OCI-LY7 (cell line): ENCODE results near the gene TTC7B. TPM values are rescaled to one million over a fixed set of nuclear protein-coding genes. Genes with fewer than 3 reads are reported as not detected.

Experiments used
- BruUV-seq: library from RNA; stranded (reverse); fragments of 400-500 nt; replicated peaks from 2 replicates; lab custom pipeline; 2021; lab: Mats Ljungman, UMichigan
- CTCF ChIA-PET: fragments of 300-600 bp; sonication (Branson Sonifier 250); formaldehyde crosslinking; loops from one replicate; lab custom pipeline; 2022; ENCODE audit warnings: antibody characterized with exemption; ENCODE audit not compliant: unreplicated experiment; lab: Charles Lee
- POLR2A ChIA-PET: fragments of 300-600 bp; sonication (Branson Sonifier 250); formaldehyde crosslinking; loops from one replicate; lab custom pipeline; 2022; ENCODE audit warnings: antibody characterized with exemption; lab: Charles Lee
- DNase-seq: peaks from one replicate; pipeline ENCODE4 v3.0.0-alpha.2; 2015; ENCODE audit warnings: low spot score
- H2AFZ ChIP-seq: fragments of 200-600 bp; sonication (generic), shearing (Covaris generic); 2 replicates; pipeline ENCODE4 v1.6.1; 2014; ENCODE audit warnings: mild to moderate bottlenecking, antibody characterized with exemption, low read length, moderate library complexity
- H3K27ac ChIP-seq: fragments of 200-600 bp; sonication (generic); 2 replicates; pipeline ENCODE4 v1.5.1; 2014; ENCODE audit warnings: mixed run types, low read depth, mild to moderate bottlenecking, moderate library complexity, low read length, inconsistent platforms; ENCODE audit not compliant: poor library complexity, severe bottlenecking
- H3K36me3 ChIP-seq: fragments of 200-600 bp; sonication (generic); 2 replicates; pipeline ENCODE4 v1.6.1; 2014; ENCODE audit warnings: mild to moderate bottlenecking, antibody characterized with exemption, low read length, moderate library complexity, mixed read lengths; ENCODE audit not compliant: insufficient read depth
- H3K4me1 ChIP-seq: fragments of 200-600 bp; sonication (generic); 2 replicates; pipeline ENCODE4 v1.5.1; 2014; ENCODE audit warnings: mild to moderate bottlenecking, low read length; ENCODE audit not compliant: insufficient read depth, poor library complexity, severe bottlenecking
- H3K4me2 ChIP-seq: fragments of 200-600 bp; sonication (generic); 2 replicates; pipeline ENCODE4 v1.6.1; 2014; ENCODE audit warnings: mild to moderate bottlenecking, low read length
- H3K4me3 ChIP-seq: fragments of 200-600 bp; sonication (generic); 2 replicates; pipeline ENCODE4 v1.5.1; 2014; ENCODE audit warnings: mild to moderate bottlenecking, low read depth, low read length; ENCODE audit not compliant: poor library complexity, severe bottlenecking
- H3K79me2 ChIP-seq: fragments of 200-600 bp; sonication (generic); 2 replicates; pipeline ENCODE4 v1.6.1; 2016; ENCODE audit warnings: low read depth, mild to moderate bottlenecking, low read length, moderate library complexity, mixed read lengths; ENCODE audit not compliant: insufficient read depth
- H3K9me2 ChIP-seq: fragments of 200-600 bp; sonication (generic); 2 replicates; pipeline ENCODE4 v1.6.1; 2016; ENCODE audit warnings: mild to moderate bottlenecking, low read length, mixed read lengths; ENCODE audit not compliant: insufficient read depth
- H3K9me3 ChIP-seq: fragments of 200-600 bp; sonication (generic); 2 replicates; pipeline ENCODE4 v1.6.1; 2014; ENCODE audit warnings: mild to moderate bottlenecking, mixed run types, low read length, mixed read lengths
- H4K20me1 ChIP-seq: fragments of 200-600 bp; sonication (generic); 2 replicates; pipeline ENCODE4 v1.6.1; 2014; ENCODE audit warnings: mild to moderate bottlenecking, antibody characterized with exemption, low read length, moderate library complexity, mixed read lengths; ENCODE audit not compliant: insufficient read depth
- EZH2phosphoT487 ChIP-seq: fragments of 200-600 bp; sonication (generic); IDR thresholded peaks from 2 replicates; pipeline ENCODE4 v1.6.1; 2018; ENCODE audit warnings: low read depth, borderline replicate concordance, mild to moderate bottlenecking, mixed run types, antibody characterized with exemption, low read length, moderate library complexity, mixed read lengths
- intact Hi-C: fragments of 100-400 bp; cut with micrococcal nuclease; formaldehyde crosslinking; loops from one replicate; pipeline ENCODE4 v1.10.0; 2022; ENCODE audit not compliant: unreplicated experiment
- total RNA-seq, 2 experiments: library from RNA; depleted of rRNA in 1 of 2; stranded (reverse); fragments of >200 nt in 1 of 2; shearing (Covaris generic) in 1 of 2; gene quantifications; 2 replicates each; pipeline ENCODE4 v1.2.3, GENCODE V29; 2014 to 2022
- TF ChIP-seq, protein P1 (sequence below): fragments of 200-600 bp; sonication (generic); conservative IDR thresholded peaks from 2 replicates; pipeline ENCODE4 v1.5.1; 2014; ENCODE audit warnings: mild to moderate bottlenecking, antibody characterized with exemption, low read length, moderate library complexity, mixed read lengths

TTC7B gene
- total RNA-seq, 2 experiments from 2014 or later, result 0.19 to 0.51 TPM

DNA sequence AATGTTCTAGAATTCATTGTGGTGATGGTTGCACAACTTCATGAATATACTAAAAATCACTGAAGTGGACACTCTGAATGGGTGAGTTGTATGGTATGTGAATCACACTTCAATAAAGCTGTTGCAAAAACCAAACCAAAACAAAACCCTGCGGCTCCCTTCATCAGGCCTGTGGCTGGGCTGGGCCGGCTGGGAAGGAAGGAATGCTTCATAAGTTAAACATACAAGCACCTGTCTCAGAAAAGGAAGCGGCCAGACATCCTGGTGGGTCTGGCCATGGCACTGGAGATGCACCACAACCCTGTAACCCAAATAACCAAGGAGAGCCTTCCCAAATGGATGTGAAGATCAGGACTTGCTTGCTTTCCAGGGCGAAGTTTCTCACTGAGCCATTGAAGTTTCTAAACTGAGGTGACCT lies 34.9 kb downstream of the TTC7B start:
- DNase-seq, result no peak
- Histone ChIP-seq H2AFZ (no peak overlapping the region), H3K4me2 (no peak overlapping the region), H3K36me3 (no peaks in the 10 kb centered on the region), H3K27ac (no peak overlapping the region), H4K20me1 (no peaks in the 10 kb centered on the region), H3K79me2 (no peaks in the 10 kb centered on the region), H3K4me1 (no peaks in the 10 kb centered on the region), H3K9me2 (no peaks in the 10 kb centered on the region), H3K9me3 (no peaks in the 10 kb centered on the region), H3K4me3 (no peak overlapping the region)
- TF ChIP-seq, protein P1, sequence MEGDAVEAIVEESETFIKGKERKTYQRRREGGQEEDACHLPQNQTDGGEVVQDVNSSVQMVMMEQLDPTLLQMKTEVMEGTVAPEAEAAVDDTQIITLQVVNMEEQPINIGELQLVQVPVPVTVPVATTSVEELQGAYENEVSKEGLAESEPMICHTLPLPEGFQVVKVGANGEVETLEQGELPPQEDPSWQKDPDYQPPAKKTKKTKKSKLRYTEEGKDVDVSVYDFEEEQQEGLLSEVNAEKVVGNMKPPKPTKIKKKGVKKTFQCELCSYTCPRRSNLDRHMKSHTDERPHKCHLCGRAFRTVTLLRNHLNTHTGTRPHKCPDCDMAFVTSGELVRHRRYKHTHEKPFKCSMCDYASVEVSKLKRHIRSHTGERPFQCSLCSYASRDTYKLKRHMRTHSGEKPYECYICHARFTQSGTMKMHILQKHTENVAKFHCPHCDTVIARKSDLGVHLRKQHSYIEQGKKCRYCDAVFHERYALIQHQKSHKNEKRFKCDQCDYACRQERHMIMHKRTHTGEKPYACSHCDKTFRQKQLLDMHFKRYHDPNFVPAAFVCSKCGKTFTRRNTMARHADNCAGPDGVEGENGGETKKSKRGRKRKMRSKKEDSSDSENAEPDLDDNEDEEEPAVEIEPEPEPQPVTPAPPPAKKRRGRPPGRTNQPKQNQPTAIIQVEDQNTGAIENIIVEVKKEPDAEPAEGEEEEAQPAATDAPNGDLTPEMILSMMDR, result no peak
- no peak for TF ChIP-seq EZH2phosphoT487
- ChIA-PET CTCF (no interaction called here), POLR2A (no interaction called here)
- BruUV-seq, result no TSS peak
- intact Hi-C loops, result no loop called here

DNA sequence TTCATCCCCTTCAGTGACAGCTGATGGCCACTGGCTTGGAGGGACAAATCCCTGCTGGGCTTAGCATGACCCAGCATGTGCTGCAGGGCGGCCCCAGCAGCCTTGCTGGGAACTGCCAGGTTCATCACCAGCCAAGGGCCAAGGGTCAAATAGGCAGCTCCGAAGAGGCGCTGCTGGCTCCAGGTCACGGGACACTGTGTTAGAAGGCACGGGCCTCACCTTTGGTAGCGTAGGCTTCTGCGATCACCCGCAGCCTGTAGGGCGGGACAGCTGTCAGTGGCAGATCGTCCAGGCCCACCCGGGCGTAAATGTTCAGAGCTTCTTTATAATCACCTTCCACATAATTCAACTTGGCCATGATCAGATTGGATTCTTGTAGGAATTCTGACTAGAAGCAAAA lies 35.7 kb downstream of the TTC7B start:
- Histone ChIP-seq H3K36me3 (no peaks in the 10 kb centered on the region), H3K9me3 (no peaks in the 10 kb centered on the region), H3K4me1 (no peaks in the 10 kb centered on the region), H3K27ac (no peak overlapping the region), H3K79me2 (no peaks in the 10 kb centered on the region), H3K4me3 (no peak overlapping the region), H2AFZ (no peak overlapping the region), H3K4me2 (no peak overlapping the region), H4K20me1 (no peaks in the 10 kb centered on the region), H3K9me2 (no peaks in the 10 kb centered on the region)
- BruUV-seq, result no TSS peak
- CTCF ChIA-PET, result no interaction called here
- intact Hi-C loops, result no loop called here
- DNase-seq, result no peak
- no peak for TF ChIP-seq EZH2phosphoT487
- TF ChIP-seq, protein P1, result no peak
- POLR2A ChIA-PET, result no interaction called here

- Histone ChIP-seq H3K36me3 (no peaks in the 10 kb centered on the region), H4K20me1 (no peaks in the 10 kb centered on the region), H3K27ac (no peak overlapping the region), H2AFZ (no peak overlapping the region), H3K9me2 (no peaks in the 10 kb centered on the region), H3K4me2 (no peak overlapping the region), H3K9me3 (no peaks in the 10 kb centered on the region), H3K4me3 (no peak overlapping the region), H3K4me1 (no peaks in the 10 kb centered on the region), H3K79me2 (no peaks in the 10 kb centered on the region)
- intact Hi-C loops, result no loop called here
- ChIA-PET CTCF (no interaction called here), POLR2A (interaction anchor here (0.6 kb wide), 2 partner anchors 17 to 1927 kb away, joined by 3 read pairs; no protein-coding TSS in a partner anchor)
- DNase-seq, result no peak
- BruUV-seq, result no TSS peak
- TF ChIP-seq EZH2phosphoT487, result no peak
- TF ChIP-seq, protein P1, result no peak
Measured at GRCh38 chr14:90778571-90779255, 37.5 kb downstream of the TTC7B start.
